ENCODE data around the gene INPP4A.

The INPP4A gene

GRCh38 chr2:98543214-98543613, 98.6 kb downstream of the INPP4A start:
- DNase-seq, result no peak

DNA sequence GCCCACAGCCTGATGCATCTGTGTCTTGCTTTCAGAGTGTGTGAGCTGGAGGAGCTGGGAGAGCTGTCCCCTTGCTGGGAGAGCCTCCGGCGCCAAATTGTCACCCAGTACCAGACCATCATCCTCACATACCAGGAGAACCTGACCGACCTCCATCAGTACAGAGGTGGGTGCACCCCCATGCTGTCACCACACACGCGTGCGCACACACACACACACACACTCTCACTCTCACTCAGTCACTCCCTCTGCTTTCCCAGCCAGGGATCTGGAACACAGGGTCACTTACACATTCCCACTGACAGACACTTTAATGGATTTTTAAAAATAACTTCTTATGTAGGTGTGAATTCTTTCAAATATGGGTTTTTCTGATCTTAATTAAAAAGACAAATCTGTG, 99.2 kb downstream of the INPP4A start:
- DNase-seq, result no peak

- DNase-seq, result no peak
Measured at GRCh38 chr2:98545591-98545990, 100.9 kb downstream of the INPP4A start.

GRCh38 chr2:98546186-98546585, 101.5 kb downstream of the INPP4A start:
- no peak for DNase-seq

DNA sequence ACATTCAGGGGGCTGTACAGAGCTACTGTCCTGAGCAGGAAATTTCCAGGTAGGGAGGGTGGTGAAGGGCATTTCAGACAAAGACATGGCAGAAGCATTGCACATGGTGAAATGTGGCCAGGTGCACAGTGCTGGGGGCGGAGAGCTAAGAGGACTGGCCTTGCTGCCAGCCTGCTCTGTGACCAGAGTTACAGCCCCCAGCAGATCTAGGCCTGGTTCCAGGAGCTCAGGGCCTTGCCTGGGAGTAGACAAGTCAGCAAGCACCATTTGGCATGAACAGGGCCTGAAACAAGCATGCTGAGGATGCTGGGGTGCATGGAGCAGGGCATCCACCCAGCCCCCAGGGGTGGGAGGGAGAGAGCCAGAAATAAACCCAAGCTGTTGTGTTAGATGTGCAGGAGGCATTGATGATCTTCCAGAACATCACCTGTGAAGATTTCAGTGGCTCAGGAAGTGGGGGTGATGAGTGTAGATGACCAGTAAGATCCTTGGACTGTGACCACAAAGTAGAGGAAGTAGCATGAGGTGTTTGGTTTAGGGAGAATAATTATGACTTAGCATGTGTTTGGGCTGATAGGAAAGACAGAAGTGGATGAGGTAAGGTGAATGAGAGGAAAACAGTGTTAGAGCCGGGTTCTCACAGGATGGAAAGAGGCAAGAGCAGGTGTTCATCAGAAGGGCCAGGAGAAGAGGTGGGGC, 102.6 kb downstream of the INPP4A start:
- no peak for DNase-seq

DNA sequence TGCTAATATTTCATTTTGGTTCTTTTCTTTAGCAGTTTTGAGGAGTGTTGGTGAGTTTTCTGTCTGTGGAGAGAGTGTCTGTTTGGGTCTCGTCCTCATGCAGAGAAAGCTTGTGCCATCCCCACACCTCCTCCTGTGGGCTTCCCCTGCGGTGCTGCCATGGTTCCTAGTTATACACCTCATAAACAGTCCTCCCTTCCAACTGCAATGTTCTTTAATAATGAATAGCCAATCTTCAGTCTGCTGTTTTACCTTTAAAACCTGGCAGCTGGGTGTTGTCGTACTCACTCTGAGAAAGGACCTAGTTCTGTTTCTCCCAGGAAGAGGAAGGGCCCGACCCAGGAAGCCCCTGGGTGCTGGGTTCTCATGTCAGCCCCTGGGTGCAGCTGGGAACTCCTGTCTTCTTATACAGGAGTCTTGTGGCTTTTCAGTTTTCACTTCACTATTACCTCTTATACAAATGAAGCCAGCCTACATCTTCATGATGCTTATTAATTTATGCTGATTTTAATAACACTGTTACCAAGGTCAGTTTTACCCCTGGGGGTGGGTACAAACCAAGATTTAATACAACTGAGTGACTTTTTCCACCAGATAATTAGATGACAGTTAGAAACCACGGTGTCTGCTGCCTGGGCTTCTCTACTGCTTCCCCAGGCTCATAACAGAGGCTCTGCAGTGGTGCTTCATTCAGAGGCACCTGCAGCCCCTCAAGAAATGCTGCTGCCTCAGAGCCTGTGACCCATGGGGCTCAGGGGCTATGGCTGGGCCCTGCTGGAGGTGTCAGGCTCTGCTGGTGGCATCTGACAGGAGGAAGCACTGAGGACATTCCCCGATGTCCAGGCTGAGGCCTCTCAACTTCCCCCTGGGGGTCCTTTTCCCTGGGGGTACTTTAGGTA, 104.5 kb downstream of the INPP4A start:
- DNase-seq, result peak in 1 of 2 experiments; percentile 16

DNA sequence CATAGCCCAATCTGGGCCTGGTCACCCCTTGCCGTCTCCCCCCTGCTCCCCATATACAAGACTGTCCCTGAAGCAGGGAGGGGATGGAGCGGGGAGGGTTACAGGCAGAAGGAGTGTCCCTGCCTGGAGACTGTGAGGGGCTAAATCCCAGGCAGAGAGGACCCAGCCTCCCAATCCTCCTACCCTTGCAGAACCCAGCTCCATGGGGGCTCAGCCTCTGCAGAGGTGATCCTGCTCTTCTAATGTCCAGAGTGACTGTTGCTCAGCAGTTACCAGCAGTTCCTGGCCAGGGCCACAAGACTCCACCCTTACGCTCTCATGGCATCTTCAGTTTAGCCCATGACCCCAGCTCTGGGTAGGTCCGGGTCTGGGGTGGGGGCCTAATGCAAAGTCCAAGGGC, 105.5 kb downstream of the INPP4A start:
- peak in 1 of 2 experiments; percentile 16 for DNase-seq

DNA sequence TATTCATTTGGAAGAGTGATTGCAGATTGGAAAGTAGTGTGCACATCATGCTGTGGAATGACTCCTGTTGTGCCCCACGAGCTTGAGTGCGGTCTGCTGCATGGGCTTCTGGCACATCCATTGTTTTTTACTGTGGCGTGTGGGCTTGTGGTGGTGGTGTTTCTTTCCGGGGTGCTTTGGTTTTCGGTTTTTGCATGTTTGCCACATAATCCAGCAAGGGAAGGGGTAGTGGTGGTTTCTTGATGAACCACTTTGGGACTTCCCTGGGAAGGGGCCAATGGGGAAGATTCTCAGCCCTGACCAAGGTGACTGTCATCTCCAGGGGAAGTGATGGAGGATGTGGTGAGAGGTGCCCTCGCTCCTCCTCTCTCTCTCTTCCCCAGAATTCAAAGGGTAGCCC, 106.7 kb downstream of the INPP4A start:
- peak; percentile 64 to 68 for DNase-seq

- no peak for DNase-seq
Measured at GRCh38 chr2:98552499-98553179, 108.0 kb downstream of the INPP4A start.

GRCh38 chr2:98554116-98554861, 109.6 kb downstream of the INPP4A start:
- no peak for DNase-seq

GRCh38 chr2:98555696-98556095, 111.0 kb downstream of the INPP4A start:
- no peak for DNase-seq

GRCh38 chr2:98556344-98557033, 111.8 kb downstream of the INPP4A start:
- DNase-seq, result no peak

- DNase-seq, result no peak
Measured at GRCh38 chr2:98558852-98559530, 114.3 kb downstream of the INPP4A start.

- DNase-seq, result no peak
Measured at GRCh38 chr2:98559581-98559980, 114.9 kb downstream of the INPP4A start.

GRCh38 chr2:98560256-98560771, 115.7 kb downstream of the INPP4A start:
- DNase-seq, result no peak

DNA sequence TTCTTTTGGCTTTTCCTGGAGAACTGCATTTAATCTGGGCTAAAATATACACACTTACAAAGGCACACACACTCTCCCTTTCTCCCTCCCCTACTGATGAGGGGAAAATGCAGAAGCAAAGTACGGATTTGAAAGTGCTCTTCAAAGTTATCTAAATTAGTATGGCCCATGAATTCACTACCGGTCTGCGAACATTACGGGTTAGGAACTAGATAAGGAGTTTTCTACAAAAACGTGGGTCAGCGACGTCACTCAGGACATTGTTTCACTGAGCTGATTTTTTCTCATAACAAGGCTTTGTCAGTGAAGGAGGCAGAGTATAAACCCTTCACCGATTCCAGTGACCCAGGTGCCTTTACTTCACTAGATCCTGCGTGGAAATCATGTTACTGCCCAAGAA, 116.4 kb downstream of the INPP4A start:
- no peak for DNase-seq

DNA sequence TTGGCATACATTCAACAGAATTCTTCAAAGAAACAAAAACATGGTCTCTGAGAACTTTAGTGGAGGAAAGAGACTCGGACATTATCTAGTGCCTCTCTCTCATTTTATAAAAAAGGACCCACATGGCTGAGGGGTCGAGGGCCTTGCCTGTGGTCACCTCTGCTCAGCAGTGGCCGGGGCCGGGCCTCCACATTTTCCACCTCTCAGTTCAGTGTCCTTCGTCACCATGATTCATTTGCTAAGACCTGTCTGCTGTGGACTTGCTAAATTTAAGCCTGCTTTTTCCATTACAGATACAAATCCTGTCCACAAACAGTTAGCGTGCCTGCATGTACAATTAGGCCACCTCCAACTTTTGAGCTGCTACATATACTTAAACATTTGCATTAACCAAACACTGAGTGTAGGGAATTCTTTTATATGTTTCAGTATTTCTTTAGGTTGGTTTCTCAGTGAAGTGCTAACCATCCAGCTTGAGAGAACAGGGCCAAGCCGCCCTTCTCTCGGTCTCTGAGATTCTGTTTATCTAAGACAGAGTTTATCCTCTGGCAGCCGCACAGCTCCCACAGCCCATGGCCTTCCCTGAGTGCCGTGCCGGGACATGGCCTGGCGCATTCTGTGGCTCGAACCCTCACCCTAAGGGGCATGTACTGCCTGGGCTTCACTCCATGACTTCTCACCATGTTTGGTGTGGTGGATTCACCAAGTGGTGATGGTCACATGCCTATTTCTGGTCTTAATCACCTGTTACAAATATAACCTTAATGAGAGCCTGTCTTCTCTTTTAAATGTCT, 117.4 kb downstream of the INPP4A start:
- DNase-seq, result no peak

GRCh38 chr2:98563394-98563793, 118.7 kb downstream of the INPP4A start:
- DNase-seq, result no peak

DNA sequence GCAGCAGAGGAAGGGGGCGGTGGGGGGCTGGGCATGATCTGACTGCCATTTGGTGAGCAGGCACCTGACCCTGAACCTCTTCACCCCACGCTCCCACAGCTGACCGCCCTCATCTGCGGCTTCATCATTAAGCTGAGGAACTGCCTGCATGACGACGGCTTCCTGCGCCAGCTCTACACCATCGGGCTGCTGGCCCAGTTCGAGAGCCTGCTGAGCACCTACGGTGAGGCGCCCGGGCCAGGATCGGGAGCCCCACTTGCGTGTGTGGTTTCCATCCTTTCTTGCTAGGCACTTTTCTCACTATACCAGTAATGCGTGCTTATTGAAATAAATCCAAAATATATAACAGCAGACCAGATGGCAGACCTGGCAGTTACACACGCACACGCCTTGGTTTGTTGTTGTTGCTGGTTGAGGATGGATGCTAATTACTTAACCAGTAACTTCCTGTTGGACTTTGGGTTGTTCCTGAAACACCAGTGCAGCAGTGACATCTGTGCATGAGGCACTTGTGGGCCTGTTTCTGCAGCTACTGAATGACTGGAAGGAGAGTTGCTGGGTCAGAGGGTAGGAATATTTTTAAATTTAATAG, 120.0 kb downstream of the INPP4A start:
- no peak for DNase-seq

GRCh38 chr2:98565286-98565860, 120.7 kb downstream of the INPP4A start:
- no peak for DNase-seq

Measured in activated T-cell treated with anti-CD3 and anti-CD28 coated beads, Interleukin-2, amount 50 U/mL, for 48 hours (primary cell).